22Rv1 (cell line): Measurements from ENCODE around the gene HOXA3.
A peak's percentile ranks its signal among the peaks of the same experiment; 100 is the strongest.

Source experiments
- H3K27ac ChIP-seq: fragments of 450-650 bp; 2 replicates; pipeline ENCODE4 v1.5.1; 2017
- ZFX ChIP-seq: fragments of 450-650 bp; IDR thresholded peaks from 2 replicates; pipeline ENCODE4 v1.6.1; 2017; ENCODE audit warnings: antibody characterized with exemption, borderline replicate concordance
- TF ChIP-seq, protein P1 (sequence below): fragments of 450-650 bp; IDR thresholded peaks from 2 replicates; pipeline ENCODE4 v1.5.1; 2017; ENCODE audit warnings: mild to moderate bottlenecking

The HOXA3 gene

DNA sequence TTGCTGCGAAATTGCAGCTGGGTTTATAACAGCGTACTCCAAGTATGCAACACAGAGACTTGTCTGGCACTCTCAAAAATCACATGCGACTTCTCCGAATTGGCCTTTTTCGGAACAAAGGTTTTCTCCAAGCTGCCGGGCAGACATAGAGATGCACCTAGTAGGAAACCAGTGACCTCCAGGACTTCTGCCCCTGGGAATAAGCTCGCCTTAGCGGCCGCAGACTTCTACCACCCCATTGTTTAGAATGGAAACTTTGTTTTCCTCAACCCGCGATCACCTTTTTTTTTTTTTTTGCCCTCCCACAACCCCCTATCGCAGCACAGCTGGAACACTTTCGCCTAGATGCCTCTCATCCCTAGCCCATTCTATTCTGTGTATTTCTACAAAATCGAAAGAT lies 26.6 kb upstream of the HOXA3 start:
- H3K27ac ChIP-seq: 0 out of 2 replicates have a peak overlapping the region, but pooled peaks have one; percentile 46
- no peak for TF ChIP-seq ZFX
- TF ChIP-seq, protein P1, sequence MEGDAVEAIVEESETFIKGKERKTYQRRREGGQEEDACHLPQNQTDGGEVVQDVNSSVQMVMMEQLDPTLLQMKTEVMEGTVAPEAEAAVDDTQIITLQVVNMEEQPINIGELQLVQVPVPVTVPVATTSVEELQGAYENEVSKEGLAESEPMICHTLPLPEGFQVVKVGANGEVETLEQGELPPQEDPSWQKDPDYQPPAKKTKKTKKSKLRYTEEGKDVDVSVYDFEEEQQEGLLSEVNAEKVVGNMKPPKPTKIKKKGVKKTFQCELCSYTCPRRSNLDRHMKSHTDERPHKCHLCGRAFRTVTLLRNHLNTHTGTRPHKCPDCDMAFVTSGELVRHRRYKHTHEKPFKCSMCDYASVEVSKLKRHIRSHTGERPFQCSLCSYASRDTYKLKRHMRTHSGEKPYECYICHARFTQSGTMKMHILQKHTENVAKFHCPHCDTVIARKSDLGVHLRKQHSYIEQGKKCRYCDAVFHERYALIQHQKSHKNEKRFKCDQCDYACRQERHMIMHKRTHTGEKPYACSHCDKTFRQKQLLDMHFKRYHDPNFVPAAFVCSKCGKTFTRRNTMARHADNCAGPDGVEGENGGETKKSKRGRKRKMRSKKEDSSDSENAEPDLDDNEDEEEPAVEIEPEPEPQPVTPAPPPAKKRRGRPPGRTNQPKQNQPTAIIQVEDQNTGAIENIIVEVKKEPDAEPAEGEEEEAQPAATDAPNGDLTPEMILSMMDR: no peak

DNA sequence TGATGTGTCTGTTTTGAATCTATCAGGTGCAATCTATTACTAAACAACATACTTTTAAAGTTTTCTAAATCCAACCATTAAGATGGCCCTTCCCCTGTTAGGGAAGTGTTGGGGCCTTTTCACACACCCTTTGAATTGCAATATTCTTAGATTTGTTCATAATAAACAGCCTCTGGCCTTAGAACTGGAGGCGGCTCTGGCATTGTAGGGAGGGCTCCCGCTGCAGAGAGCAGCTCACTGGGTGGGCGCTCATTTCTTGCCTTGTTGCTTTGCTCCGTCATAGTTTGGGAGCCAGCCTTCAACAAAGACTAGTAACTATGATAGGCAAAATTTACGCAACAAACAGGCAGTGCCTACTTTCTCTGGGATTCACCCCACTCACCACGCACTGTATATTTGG lies 26.0 kb upstream of the HOXA3 start:
- TF ChIP-seq ZFX: no peak
- TF ChIP-seq, protein P1: no peak
- no peak overlapping the region for H3K27ac ChIP-seq

DNA sequence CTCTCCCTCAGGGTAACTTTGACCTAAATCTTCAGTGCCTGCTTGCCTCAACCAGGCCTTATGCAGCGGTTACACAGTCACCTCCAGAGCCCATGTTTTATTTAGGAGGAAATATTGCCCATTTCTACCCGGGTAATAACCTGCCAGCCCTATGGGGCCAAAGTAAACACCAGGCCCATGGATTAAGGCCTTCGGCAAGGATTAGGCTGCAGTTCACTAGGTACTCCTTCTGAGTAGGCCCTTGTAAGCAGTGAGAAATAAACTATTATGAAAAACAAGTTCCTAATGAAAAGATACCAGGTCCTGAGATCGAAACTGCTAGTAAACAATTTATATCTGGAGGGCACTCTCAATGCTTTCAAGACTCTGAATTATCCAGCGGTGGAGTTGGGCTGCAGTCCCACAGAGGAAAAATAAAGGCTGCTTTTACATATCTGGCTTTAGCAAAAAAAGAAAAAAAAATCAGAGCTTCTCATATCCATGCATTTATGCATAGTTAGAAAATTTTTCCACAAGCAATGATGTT lies 25.5 kb upstream of the HOXA3 start:
- TF ChIP-seq, protein P1: no peak
- no peak for TF ChIP-seq ZFX
- no peak overlapping the region for H3K27ac ChIP-seq

- no peak for TF ChIP-seq ZFX
- TF ChIP-seq, protein P1: no peak
- H3K27ac ChIP-seq: no peak overlapping the region
Observed at GRCh38 chr7:27176962-27177794, 24.8 kb upstream of the HOXA3 start.

DNA sequence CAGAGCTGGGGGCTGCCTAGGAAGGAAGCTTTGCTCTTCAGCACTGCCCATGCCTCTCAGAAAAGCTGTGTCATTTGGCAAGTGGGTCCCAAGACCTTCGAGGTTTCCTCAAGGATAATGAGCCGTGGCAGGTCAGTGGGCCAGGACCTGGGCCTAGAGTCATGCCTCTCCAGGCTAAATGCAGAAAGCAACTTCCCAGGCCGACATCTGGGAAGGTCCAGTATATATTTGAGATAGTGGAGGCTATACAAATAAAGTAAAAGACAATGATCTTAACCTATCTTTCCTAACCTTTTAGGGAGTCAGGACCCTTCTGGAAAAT lies 24.1 kb upstream of the HOXA3 start:
- no peak overlapping the region for H3K27ac ChIP-seq

GRCh38 chr7:27175626-27176523 lies 23.5 kb upstream of the HOXA3 start:
- no peak overlapping the region for H3K27ac ChIP-seq
- TF ChIP-seq, protein P1: no peak
- no peak for TF ChIP-seq ZFX

More for the DNA sequence above, 24.1 kb upstream of the HOXA3 start:
- no peak for TF ChIP-seq ZFX
- TF ChIP-seq, protein P1: no peak
